ENCODE measurements around the gene DOCK10.

DNA sequence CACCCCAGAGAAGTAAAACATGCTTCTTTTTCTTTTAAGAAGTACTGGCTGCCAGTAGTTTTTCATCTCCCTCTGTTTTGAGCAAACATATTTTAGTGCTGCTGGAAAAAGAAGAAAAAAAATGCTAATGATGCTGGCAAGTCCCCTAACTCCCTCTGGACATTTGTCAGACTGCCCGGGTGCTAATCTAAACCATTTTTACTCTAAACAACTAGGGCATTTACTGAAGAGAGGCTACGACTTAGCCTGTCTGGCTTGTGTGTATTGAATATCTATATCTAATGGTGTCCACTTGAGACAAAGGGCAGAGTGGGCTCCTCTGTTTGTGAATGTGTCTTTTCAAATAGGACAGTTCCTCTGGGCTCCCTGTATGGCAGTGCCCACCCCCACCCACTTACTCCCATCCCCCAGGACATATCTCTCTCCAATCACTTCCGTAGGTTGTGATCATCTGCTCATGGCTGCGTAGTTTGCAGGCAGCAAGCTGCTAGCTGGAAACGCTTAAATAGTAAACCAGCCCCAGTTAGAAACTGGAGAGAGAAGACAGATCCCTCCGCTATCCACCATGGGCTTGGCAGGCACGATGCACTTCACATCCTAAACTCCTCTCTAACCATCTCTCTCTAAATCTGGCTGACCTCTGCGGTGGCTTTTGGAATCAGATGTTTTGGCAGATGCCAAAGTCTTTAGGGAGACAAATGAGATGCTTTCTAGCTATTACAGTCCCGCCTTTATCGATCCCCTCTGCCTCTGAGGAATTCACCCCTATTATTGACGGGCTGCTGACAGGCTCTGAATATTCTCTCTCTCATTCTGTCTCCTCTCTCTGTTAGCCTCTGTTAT, 58.3 kb downstream of the DOCK10 start:
- TF ChIP-seq, protein P1, sequence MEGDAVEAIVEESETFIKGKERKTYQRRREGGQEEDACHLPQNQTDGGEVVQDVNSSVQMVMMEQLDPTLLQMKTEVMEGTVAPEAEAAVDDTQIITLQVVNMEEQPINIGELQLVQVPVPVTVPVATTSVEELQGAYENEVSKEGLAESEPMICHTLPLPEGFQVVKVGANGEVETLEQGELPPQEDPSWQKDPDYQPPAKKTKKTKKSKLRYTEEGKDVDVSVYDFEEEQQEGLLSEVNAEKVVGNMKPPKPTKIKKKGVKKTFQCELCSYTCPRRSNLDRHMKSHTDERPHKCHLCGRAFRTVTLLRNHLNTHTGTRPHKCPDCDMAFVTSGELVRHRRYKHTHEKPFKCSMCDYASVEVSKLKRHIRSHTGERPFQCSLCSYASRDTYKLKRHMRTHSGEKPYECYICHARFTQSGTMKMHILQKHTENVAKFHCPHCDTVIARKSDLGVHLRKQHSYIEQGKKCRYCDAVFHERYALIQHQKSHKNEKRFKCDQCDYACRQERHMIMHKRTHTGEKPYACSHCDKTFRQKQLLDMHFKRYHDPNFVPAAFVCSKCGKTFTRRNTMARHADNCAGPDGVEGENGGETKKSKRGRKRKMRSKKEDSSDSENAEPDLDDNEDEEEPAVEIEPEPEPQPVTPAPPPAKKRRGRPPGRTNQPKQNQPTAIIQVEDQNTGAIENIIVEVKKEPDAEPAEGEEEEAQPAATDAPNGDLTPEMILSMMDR (IDR thresholded peaks at IDR 0.05), result no peak
- TF ChIP-seq POLR2A (IDR thresholded peaks at IDR 0.05), result no peak

All from vagina (tissue), 2 donors.